Memory B cell (primary cell): Measurements from ENCODE around the gene PNPLA2.

Source experiments
- ATAC-seq: fragments of 150-1000 bp; cut with Tn5 transposase; 2 replicates; pipeline ENCODE4 v1.10.0; 2021; ENCODE audit warnings: low read depth, mild to moderate bottlenecking, moderate library complexity
- DNase-seq, 2 donors: peaks; one replicate each; pipeline ENCODE4 v3.0.0; 2022; ENCODE audit warnings: low spot score in 2 of 2
- H3K27ac Mint-ChIP-seq: one replicate; pipeline ENCODE4 v1.8.0; 2022; ENCODE audit warnings: mild to moderate bottlenecking, moderate library complexity, mixed read lengths
- H3K27me3 Mint-ChIP-seq: one replicate; pipeline ENCODE4 v1.8.0; 2022; ENCODE audit warnings: mixed read lengths
- H3K36me3 Mint-ChIP-seq: one replicate; pipeline ENCODE4 v1.8.0; 2022; ENCODE audit warnings: mild to moderate bottlenecking, mixed read lengths
- H3K4me1 Mint-ChIP-seq: one replicate; pipeline ENCODE4 v1.8.0; 2022; ENCODE audit warnings: mixed read lengths
- H3K4me3 Mint-ChIP-seq: one replicate; pipeline ENCODE4 v1.8.0; 2022; ENCODE audit warnings: mild to moderate bottlenecking, moderate library complexity, mixed read lengths
- H3K9me3 Mint-ChIP-seq: one replicate; pipeline ENCODE4 v1.8.0; 2022; ENCODE audit warnings: mixed read lengths

The PNPLA2 gene

GRCh38 chr11:850775-851763, 32.4 kb downstream of the PNPLA2 start:
- Mint-ChIP-seq H3K4me1 (peaks cover 6% of the 10 kb centered on the region), H3K27me3 (peaks cover 15% of the 10 kb centered on the region), H3K4me3 (no peak overlapping the region), H3K36me3 (no peaks in the 10 kb centered on the region), H3K27ac (no peak overlapping the region), H3K9me3 (no peaks in the 10 kb centered on the region)
- ATAC-seq (no peak), DNase-seq (no peak)

- Mint-ChIP-seq H3K4me3 (no peak overlapping the region), H3K9me3 (no peaks in the 10 kb centered on the region), H3K36me3 (no peaks in the 10 kb centered on the region), H3K27me3 (peaks cover 10% of the 10 kb centered on the region), H3K4me1 (peaks cover 6% of the 10 kb centered on the region), H3K27ac (no peak overlapping the region)
- DNase-seq, result no peak
- no peak for ATAC-seq
These were observed 34.0 kb downstream of the PNPLA2 start for GRCh38 chr11:852762-853161.

- Mint-ChIP-seq H3K4me1 (peaks cover 6% of the 10 kb centered on the region), H3K4me3 (no peak overlapping the region)
These were observed 35.2 kb downstream of the PNPLA2 start for GRCh38 chr11:853682-854448.

GRCh38 chr11:854601-855329, 36.1 kb downstream of the PNPLA2 start:
- Mint-ChIP-seq H3K4me3 (no peak overlapping the region), H3K27ac (no peak overlapping the region), H3K27me3 (peaks cover 15% of the 10 kb centered on the region), H3K36me3 (no peaks in the 10 kb centered on the region), H3K9me3 (no peaks in the 10 kb centered on the region), H3K4me1 (peaks cover 4% of the 10 kb centered on the region)
- ATAC-seq (no peak), DNase-seq (no peak)

More at GRCh38 chr11:853682-854448, 35.2 kb downstream of the PNPLA2 start:
- no peaks in the 10 kb centered on the region for H3K9me3 Mint-ChIP-seq
- H3K27me3 Mint-ChIP-seq, result peaks cover 13% of the 10 kb centered on the region
- no peak for DNase-seq
- H3K27ac Mint-ChIP-seq, result no peak overlapping the region
- no peaks in the 10 kb centered on the region for H3K36me3 Mint-ChIP-seq
- ATAC-seq, result no peak

GRCh38 chr11:855330-855674, 36.6 kb downstream of the PNPLA2 start:
- DNase-seq, result no peak
- Mint-ChIP-seq H3K27ac (no peak overlapping the region), H3K36me3 (no peaks in the 10 kb centered on the region), H3K27me3 (peaks cover 15% of the 10 kb centered on the region), H3K4me1 (peaks cover 4% of the 10 kb centered on the region), H3K9me3 (no peaks in the 10 kb centered on the region), H3K4me3 (no peak overlapping the region)
- no peak for ATAC-seq

- peaks cover 4% of the 10 kb centered on the region for H3K4me1 Mint-ChIP-seq
- ATAC-seq (no peak), DNase-seq (no peak)
- no peak overlapping the region for H3K27ac Mint-ChIP-seq
- no peaks in the 10 kb centered on the region for H3K36me3 Mint-ChIP-seq
- no peaks in the 10 kb centered on the region for H3K9me3 Mint-ChIP-seq
- peaks cover 15% of the 10 kb centered on the region for H3K27me3 Mint-ChIP-seq
- H3K4me3 Mint-ChIP-seq, result no peak overlapping the region
These were observed 37.1 kb downstream of the PNPLA2 start for GRCh38 chr11:855796-856195.

- peaks cover 4% of the 10 kb centered on the region for H3K4me1 Mint-ChIP-seq
- no peaks in the 10 kb centered on the region for H3K9me3 Mint-ChIP-seq
- ATAC-seq (no peak), DNase-seq (no peak)
- no peak overlapping the region for H3K4me3 Mint-ChIP-seq
- H3K27ac Mint-ChIP-seq, result no peak overlapping the region
- no peaks in the 10 kb centered on the region for H3K36me3 Mint-ChIP-seq
- H3K27me3 Mint-ChIP-seq, result peaks cover 15% of the 10 kb centered on the region
These were observed 37.7 kb downstream of the PNPLA2 start for GRCh38 chr11:856397-856796.

GRCh38 chr11:858053-858761, 39.5 kb downstream of the PNPLA2 start:
- H3K36me3 Mint-ChIP-seq, result no peaks in the 10 kb centered on the region
- H3K9me3 Mint-ChIP-seq, result no peaks in the 10 kb centered on the region
- no peak for ATAC-seq
- no peak for DNase-seq
- no peak overlapping the region for H3K27ac Mint-ChIP-seq
- no peak overlapping the region for H3K4me3 Mint-ChIP-seq
- H3K4me1 Mint-ChIP-seq, result peaks cover 4% of the 10 kb centered on the region
- H3K27me3 Mint-ChIP-seq, result peaks cover 9% of the 10 kb centered on the region

GRCh38 chr11:858762-859339, 40.1 kb downstream of the PNPLA2 start:
- Mint-ChIP-seq H3K4me1 (peaks cover 4% of the 10 kb centered on the region), H3K27me3 (peaks cover 9% of the 10 kb centered on the region), H3K36me3 (no peaks in the 10 kb centered on the region), H3K4me3 (no peak overlapping the region), H3K9me3 (no peaks in the 10 kb centered on the region), H3K27ac (no peak overlapping the region)
- DNase-seq, result no peak
- no peak for ATAC-seq

GRCh38 chr11:859394-860131, 40.8 kb downstream of the PNPLA2 start:
- no peaks in the 10 kb centered on the region for H3K36me3 Mint-ChIP-seq
- H3K4me3 Mint-ChIP-seq, result no peak overlapping the region
- H3K27ac Mint-ChIP-seq, result no peak overlapping the region
- H3K4me1 Mint-ChIP-seq, result peaks cover 4% of the 10 kb centered on the region
- DNase-seq, result no peak
- no peak for ATAC-seq
- no peaks in the 10 kb centered on the region for H3K9me3 Mint-ChIP-seq
- peaks cover 9% of the 10 kb centered on the region for H3K27me3 Mint-ChIP-seq

- Mint-ChIP-seq H3K4me3 (no peak overlapping the region), H3K27me3 (peaks cover 9% of the 10 kb centered on the region), H3K27ac (no peak overlapping the region), H3K4me1 (peaks cover 4% of the 10 kb centered on the region), H3K9me3 (no peaks in the 10 kb centered on the region), H3K36me3 (no peaks in the 10 kb centered on the region)
- ATAC-seq (no peak), DNase-seq (no peak)
These were observed 41.8 kb downstream of the PNPLA2 start for GRCh38 chr11:860234-861104.

- H3K9me3 Mint-ChIP-seq, result no peaks in the 10 kb centered on the region
- H3K27me3 Mint-ChIP-seq, result peaks cover 9% of the 10 kb centered on the region
- H3K4me1 Mint-ChIP-seq, result peaks cover 4% of the 10 kb centered on the region
- ATAC-seq (no peak), DNase-seq (no peak)
- no peaks in the 10 kb centered on the region for H3K36me3 Mint-ChIP-seq
- no peak overlapping the region for H3K27ac Mint-ChIP-seq
- no peak overlapping the region for H3K4me3 Mint-ChIP-seq
These were observed 42.4 kb downstream of the PNPLA2 start for GRCh38 chr11:861105-861479.
